HL-60 (cell line): ENCODE data around the gene AK1.

Experiments
- CTCF ChIP-seq: IDR thresholded peaks from one replicate; pipeline ENCODE4 v1.5.1; 2011; ENCODE audit warnings: low read length, control low read depth, inconsistent platforms; ENCODE audit not compliant: insufficient read depth
- GABPA ChIP-seq: IDR thresholded peaks from 2 replicates; pipeline ENCODE4 v1.6.1; 2012; ENCODE audit warnings: low read depth
- POLR2AphosphoS5 ChIP-seq: IDR thresholded peaks from 2 replicates; pipeline ENCODE4 v1.6.1; 2012; ENCODE audit warnings: low read depth
- SPI1 ChIP-seq: IDR thresholded peaks from 2 replicates; pipeline ENCODE4 v1.6.1; 2012; ENCODE audit warnings: low read depth, mild to moderate bottlenecking, borderline replicate concordance
- TF ChIP-seq, protein P1 (sequence below): IDR thresholded peaks from 2 replicates; pipeline ENCODE4 v1.6.1; 2012; ENCODE audit warnings: low read depth; ENCODE audit not compliant: insufficient replicate concordance

GRCh38 chr9:127847833-127848755 is 29.4 kb downstream of the AK1 start:
- no peak for TF ChIP-seq POLR2AphosphoS5
- no peak for TF ChIP-seq CTCF
- no peak for TF ChIP-seq GABPA
- TF ChIP-seq, protein P1, sequence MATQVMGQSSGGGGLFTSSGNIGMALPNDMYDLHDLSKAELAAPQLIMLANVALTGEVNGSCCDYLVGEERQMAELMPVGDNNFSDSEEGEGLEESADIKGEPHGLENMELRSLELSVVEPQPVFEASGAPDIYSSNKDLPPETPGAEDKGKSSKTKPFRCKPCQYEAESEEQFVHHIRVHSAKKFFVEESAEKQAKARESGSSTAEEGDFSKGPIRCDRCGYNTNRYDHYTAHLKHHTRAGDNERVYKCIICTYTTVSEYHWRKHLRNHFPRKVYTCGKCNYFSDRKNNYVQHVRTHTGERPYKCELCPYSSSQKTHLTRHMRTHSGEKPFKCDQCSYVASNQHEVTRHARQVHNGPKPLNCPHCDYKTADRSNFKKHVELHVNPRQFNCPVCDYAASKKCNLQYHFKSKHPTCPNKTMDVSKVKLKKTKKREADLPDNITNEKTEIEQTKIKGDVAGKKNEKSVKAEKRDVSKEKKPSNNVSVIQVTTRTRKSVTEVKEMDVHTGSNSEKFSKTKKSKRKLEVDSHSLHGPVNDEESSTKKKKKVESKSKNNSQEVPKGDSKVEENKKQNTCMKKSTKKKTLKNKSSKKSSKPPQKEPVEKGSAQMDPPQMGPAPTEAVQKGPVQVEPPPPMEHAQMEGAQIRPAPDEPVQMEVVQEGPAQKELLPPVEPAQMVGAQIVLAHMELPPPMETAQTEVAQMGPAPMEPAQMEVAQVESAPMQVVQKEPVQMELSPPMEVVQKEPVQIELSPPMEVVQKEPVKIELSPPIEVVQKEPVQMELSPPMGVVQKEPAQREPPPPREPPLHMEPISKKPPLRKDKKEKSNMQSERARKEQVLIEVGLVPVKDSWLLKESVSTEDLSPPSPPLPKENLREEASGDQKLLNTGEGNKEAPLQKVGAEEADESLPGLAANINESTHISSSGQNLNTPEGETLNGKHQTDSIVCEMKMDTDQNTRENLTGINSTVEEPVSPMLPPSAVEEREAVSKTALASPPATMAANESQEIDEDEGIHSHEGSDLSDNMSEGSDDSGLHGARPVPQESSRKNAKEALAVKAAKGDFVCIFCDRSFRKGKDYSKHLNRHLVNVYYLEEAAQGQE: no peak
- TF ChIP-seq SPI1: no peak
